Measurements from ENCODE around the gene OR51E1.
A peak's percentile ranks its signal among the peaks of the same experiment; 100 is the strongest.

OR51E1 gene

DNA sequence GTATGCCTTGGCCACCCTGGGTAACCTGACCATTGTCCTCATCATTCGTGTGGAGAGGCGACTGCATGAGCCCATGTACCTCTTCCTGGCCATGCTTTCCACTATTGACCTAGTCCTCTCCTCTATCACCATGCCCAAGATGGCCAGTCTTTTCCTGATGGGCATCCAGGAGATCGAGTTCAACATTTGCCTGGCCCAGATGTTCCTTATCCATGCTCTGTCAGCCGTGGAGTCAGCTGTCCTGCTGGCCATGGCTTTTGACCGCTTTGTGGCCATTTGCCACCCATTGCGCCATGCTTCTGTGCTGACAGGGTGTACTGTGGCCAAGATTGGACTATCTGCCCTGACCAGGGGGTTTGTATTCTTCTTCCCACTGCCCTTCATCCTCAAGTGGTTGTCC is 3.9 kb upstream of the OR51E1 start:
- Mint-ChIP-seq H3K4me1 (no peaks in the 10 kb centered on the region), H3K27me3 (peaks cover 19% of the 10 kb centered on the region), H3K9me3 (no peaks in the 10 kb centered on the region), H3K27ac (no peak overlapping the region), H3K4me3 (no peak overlapping the region)
- no peak for ATAC-seq
- no peak for DNase-seq

DNA sequence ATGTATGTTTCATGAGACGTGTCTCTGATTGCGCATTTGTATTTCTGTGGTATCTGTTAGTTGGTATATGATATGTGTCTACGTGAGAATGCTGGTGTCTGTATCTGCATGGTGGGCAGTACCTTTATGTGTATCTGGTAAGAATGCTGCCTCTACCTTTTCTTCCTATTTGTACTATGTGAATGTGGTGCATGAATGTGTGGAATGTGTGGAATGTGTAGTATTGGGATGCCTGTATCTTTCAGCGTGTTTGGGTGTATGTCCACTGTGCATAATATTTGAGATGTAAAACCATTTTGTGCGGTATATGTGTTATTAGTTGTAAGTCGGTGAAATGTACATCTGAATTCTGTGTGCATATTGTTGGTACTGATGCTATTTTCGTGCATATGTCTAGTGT is 2.3 kb upstream of the OR51E1 start:
- H3K4me1 Mint-ChIP-seq = no peaks in the 10 kb centered on the region
- no peaks in the 10 kb centered on the region for H3K9me3 Mint-ChIP-seq
- no peak for ATAC-seq
- no peak overlapping the region for H3K4me3 Mint-ChIP-seq
- no peak for DNase-seq
- H3K27me3 Mint-ChIP-seq = peaks cover 19% of the 10 kb centered on the region
- no peak overlapping the region for H3K27ac Mint-ChIP-seq

DNA sequence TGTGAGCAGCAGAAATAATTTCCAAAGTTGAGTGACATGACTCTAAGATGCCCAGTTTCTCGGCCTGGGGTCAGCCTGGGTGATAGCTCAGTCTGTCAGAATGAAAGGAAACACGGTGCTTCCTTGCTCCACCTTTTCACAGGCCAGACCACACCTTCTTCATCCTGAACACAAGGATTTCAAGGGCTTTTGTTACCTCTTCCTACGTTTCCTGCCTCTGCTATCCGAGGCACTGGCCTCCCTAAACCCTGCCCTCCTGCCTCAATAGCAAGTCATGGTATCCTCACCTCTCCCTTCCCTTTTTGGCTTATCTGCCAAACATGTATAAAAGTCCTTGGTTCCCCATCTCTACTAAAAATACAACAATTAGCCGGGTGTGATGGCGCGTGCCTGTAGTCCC is 1.7 kb upstream of the OR51E1 start:
- Mint-ChIP-seq H3K9me3 (no peaks in the 10 kb centered on the region), H3K4me1 (no peaks in the 10 kb centered on the region), H3K27ac (no peak overlapping the region), H3K27me3 (peaks cover 19% of the 10 kb centered on the region), H3K4me3 (no peak overlapping the region)
- ATAC-seq (no peak), DNase-seq (no peak)

DNA sequence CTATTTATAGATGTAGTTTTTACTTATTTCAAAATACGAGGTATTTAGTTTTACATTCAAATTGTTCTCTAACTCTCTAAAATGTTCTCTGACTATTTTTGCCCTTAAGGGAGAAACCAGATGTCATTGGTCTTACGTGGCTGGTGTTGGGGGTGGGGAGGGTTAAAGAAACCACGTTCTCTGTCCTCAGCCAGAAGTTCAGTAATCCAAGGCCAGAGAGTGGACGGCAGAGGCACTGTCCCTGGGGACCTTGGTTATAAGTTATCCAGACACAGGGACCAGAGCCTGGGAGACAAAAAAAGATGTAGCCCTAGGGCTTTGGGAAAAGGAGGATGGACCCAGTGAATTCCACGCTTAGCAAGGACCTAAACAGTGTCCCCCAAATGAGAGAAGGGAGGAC is 706 bp upstream of the OR51E1 start:
- H3K9me3 Mint-ChIP-seq = no peaks in the 10 kb centered on the region
- H3K27ac Mint-ChIP-seq = no peak overlapping the region
- DNase-seq (no peak), ATAC-seq (no peak)
- peaks cover 19% of the 10 kb centered on the region for H3K27me3 Mint-ChIP-seq
- no peak overlapping the region for H3K4me3 Mint-ChIP-seq
- no peaks in the 10 kb centered on the region for H3K4me1 Mint-ChIP-seq

DNA sequence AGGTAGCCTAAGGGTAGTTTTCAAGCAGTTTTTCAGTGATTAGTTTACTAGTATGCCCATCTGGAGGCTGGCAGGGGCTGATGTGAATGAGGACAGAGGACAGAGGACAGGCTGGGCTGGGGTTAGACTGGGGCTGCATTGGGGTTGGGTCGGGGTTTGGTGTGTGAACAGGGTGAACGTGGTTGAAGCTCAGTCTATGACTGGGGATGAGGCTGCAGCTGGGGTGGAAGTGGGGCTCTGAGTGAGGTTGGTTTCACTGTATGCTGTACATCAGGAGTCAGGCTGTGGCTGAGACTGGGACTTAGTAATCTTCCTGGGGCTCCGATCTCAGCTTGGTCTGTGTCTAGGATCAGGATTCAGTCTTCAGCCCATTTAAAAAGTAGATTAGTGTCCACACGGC is 451 bp downstream of the OR51E1 start:
- DNase-seq (no peak), ATAC-seq (peak; percentile 18)
- H3K27ac Mint-ChIP-seq = no peak overlapping the region
- peaks cover 19% of the 10 kb centered on the region for H3K27me3 Mint-ChIP-seq
- H3K4me3 Mint-ChIP-seq = no peak overlapping the region
- H3K9me3 Mint-ChIP-seq = no peaks in the 10 kb centered on the region
- no peaks in the 10 kb centered on the region for H3K4me1 Mint-ChIP-seq

DNA sequence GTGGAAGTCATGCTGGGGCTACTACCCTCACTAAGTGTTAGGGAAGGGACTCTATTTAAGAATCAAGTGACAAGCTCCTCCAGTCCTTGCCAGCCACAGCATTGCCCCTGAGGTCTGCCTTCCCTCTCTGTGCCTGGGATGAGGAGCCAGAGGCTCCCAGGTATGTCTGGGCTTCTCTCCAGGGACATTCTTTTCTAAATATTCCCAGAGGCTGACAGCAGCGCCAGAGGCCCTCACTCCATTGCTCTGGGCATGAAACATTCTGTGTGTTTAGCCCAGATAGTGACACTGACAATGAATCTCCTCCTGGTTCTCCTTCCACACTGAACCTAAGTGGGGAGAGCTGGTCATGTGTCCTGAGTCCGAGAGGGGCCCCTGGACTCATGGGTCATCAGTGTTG is 2.2 kb downstream of the OR51E1 start:
- peak overlapping the region in 1 of 2 donors; percentile 4 for H3K27ac Mint-ChIP-seq
- ATAC-seq (no peak), DNase-seq (no peak)
- H3K4me3 Mint-ChIP-seq = no peak overlapping the region
- peaks cover 19% of the 10 kb centered on the region for H3K27me3 Mint-ChIP-seq
- no peaks in the 10 kb centered on the region for H3K9me3 Mint-ChIP-seq
- H3K4me1 Mint-ChIP-seq = no peaks in the 10 kb centered on the region

DNA sequence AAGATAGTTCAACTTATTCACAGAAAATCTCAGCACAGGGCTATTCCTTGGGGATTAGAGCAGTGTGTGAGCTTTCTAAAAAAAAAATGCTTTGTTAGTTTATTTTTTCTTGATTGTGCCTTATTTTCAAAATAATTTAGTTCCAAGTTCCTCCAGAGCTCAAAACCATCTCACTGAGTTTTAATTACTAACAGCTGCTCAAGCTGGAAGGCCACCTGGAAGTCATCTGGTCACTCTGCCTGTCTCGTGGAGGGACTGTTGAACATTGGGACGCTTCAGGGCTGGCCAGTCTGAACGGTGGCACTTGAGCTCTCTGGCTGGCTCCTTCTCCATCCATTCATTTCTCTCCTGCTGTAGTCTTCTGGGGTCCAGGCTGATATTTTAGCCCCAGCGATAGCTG is 4.0 kb downstream of the OR51E1 start:
- peaks cover 11% of the 10 kb centered on the region for H3K27me3 Mint-ChIP-seq
- H3K9me3 Mint-ChIP-seq = peaks cover 0 to 3% of the 10 kb centered on the region in 2 donors
- DNase-seq (no peak), ATAC-seq (no peak)
- no peaks in the 10 kb centered on the region for H3K4me1 Mint-ChIP-seq
- H3K27ac Mint-ChIP-seq = no peak overlapping the region
- H3K4me3 Mint-ChIP-seq = no peak overlapping the region

DNA sequence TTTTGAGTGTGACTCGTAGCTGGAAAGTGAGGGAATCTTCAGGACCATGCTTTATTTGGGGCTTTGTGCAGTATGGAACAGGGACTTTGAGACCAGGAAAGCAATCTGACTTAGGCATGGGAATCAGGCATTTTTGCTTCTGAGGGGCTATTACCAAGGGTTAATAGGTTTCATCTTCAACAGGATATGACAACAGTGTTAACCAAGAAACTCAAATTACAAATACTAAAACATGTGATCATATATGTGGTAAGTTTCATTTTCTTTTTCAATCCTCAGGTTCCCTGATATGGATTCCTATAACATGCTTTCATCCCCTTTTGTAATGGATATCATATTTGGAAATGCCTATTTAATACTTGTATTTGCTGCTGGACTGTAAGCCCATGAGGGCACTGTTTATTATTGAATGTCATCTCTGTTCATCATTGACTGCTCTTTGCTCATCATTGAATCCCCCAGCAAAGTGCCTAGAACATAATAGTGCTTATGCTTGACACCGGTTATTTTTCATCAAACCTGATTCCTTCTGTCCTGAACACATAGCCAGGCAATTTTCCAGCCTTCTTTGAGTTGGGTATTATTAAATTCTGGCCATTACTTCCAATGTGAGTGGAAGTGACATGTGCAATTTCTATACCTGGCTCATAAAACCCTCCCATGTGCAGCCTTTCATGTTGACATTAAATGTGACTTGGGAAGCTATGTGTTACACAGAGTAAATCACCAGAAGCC is 11.0 kb downstream of the OR51E1 start:
- Mint-ChIP-seq H3K4me3 (no peak overlapping the region), H3K27ac (no peak overlapping the region), H3K27me3 (no peaks in the 10 kb centered on the region), H3K4me1 (peaks cover 6% of the 10 kb centered on the region), H3K9me3 (peaks cover 0 to 8% of the 10 kb centered on the region in 2 donors)
- ATAC-seq (peak; percentile 20), DNase-seq (no peak)

DNA sequence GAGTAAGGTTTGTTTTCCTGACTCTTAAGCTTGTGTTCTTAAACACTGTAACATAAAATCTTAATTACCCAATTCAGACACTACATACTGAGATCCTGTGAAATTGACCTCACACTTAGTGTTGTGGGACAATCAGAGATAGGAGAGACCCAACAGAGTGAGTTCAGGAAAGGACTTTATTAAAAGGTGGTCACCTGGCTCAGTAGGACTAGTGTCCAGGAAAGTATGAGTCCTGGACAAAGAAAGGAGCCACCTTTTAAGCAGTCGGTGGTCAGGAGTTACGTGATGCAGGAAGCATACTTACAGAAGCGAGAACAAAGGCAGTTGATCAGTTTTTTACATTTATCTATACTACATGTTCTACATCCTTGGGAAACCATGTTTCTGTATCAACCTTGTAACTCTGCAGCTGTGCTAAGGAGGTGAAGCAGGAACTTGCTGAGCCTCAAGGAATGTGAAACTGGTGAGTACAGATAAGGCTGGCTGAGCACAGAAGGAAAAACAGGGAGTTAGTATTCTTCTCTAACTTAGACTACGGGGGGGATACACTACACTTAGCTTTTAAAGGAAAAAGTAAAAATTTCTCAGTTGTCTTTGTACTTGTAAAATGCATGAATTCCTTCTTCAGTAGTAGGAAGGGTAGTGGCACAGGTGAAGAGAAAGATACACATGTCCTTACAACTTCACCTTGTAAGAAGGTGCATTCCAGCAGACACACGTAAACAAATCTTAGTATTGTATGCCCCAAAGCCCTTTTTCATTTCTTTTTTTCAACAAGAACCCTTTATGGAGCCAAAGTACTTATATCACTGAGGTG is 15.1 kb downstream of the OR51E1 start:
- Mint-ChIP-seq H3K27ac (no peak overlapping the region), H3K4me1 (peaks cover 6% of the 10 kb centered on the region), H3K27me3 (peaks cover 12% of the 10 kb centered on the region), H3K4me3 (no peak overlapping the region), H3K9me3 (no peaks in the 10 kb centered on the region)
- no peak for ATAC-seq
- DNase-seq = no peak

DNA sequence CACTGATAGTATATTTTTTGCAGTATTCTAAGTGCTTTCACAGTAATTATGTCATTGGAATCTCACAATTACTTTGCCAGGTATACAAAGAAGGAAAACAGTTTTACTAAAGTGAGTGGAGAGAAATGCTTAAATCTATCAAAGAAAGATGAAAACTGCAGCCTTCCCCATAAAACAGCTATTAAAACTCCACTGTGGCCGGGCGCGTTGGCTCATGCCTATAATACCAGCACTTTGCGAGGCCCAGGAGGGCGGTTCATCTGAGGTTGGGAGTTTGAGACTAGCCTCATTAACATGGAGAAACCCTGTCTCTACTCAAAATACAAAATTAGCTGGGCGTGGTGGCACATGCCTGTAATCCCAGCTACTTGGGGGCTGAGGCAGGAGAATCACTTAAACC is 19.1 kb downstream of the OR51E1 start:
- DNase-seq = no peak
- Mint-ChIP-seq H3K4me3 (no peak overlapping the region), H3K27ac (no peak overlapping the region), H3K4me1 (no peaks in the 10 kb centered on the region), H3K9me3 (no peaks in the 10 kb centered on the region), H3K27me3 (peaks cover 20% of the 10 kb centered on the region)
- ATAC-seq = no peak

DNA sequence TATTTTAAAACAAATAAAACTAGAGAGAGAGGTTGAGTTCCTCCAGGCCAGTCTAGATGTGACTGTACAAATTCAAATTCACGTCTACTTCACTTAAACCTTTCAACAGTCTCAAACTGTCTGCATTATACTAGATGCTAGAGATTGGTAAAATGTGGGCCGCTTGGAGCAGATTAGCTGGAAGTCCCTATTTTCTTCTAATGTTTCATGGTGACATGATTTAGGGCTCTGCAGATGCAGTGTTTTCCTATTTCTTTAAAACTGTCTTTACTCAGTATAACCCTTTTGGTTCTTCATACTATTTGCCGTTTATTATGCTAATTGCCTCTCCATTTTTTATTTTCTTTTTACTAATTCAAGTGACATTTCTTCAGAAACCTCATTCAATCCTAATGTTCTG is 20.4 kb downstream of the OR51E1 start:
- no peak for ATAC-seq
- no peak overlapping the region for H3K27ac Mint-ChIP-seq
- H3K4me1 Mint-ChIP-seq = no peaks in the 10 kb centered on the region
- peaks cover 20% of the 10 kb centered on the region for H3K27me3 Mint-ChIP-seq
- DNase-seq = no peak
- H3K4me3 Mint-ChIP-seq = no peak overlapping the region
- H3K9me3 Mint-ChIP-seq = no peaks in the 10 kb centered on the region

DNA sequence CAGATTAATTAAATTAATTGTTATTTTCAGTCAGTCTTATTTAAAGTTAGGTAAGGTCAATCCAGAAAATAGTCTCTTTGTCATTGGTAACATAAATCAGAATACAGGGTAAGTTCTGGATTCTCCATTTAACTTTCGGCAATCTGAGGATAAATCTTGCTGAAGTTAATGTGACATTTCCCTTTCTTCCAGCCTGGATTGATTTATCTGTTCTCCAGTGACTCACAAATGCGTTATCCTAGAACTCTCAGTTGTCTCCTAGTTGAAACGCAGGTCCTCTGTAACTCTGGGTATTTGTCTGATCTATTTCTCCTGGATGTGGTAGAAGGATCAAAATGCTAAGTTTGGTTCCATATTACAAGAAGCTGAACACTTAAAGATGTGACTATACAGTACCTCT is 21.0 kb downstream of the OR51E1 start:
- DNase-seq = no peak

DNA sequence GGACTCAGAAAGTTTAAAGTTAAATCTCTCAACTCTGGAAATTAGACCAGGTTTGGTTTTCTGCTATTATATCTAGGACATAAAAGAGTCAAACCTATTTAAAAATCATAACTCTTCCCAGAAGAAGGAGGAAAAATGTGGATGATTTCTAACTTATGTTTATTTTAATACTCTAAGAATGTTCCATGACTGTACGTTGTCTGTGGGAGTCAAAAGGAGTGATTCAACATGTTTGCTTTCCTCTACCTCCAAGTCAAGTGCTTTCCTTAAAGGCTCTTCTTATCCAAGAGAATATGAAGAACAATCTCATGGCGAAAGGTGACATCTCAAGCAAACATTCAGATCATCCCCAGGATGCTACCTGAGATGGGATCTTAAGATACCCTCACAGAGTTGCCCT is 21.6 kb downstream of the OR51E1 start:
- no peaks in the 10 kb centered on the region for H3K9me3 Mint-ChIP-seq
- ATAC-seq = no peak
- no peak for DNase-seq
- H3K27ac Mint-ChIP-seq = no peak overlapping the region
- no peak overlapping the region for H3K4me3 Mint-ChIP-seq
- peaks cover 20% of the 10 kb centered on the region for H3K27me3 Mint-ChIP-seq
- no peaks in the 10 kb centered on the region for H3K4me1 Mint-ChIP-seq

More for the DNA sequence above, 21.0 kb downstream of the OR51E1 start:
- H3K4me3 Mint-ChIP-seq = no peak overlapping the region
- no peak overlapping the region for H3K27ac Mint-ChIP-seq
- H3K9me3 Mint-ChIP-seq = no peaks in the 10 kb centered on the region
- ATAC-seq = no peak
- no peaks in the 10 kb centered on the region for H3K4me1 Mint-ChIP-seq
- peaks cover 20% of the 10 kb centered on the region for H3K27me3 Mint-ChIP-seq

DNA sequence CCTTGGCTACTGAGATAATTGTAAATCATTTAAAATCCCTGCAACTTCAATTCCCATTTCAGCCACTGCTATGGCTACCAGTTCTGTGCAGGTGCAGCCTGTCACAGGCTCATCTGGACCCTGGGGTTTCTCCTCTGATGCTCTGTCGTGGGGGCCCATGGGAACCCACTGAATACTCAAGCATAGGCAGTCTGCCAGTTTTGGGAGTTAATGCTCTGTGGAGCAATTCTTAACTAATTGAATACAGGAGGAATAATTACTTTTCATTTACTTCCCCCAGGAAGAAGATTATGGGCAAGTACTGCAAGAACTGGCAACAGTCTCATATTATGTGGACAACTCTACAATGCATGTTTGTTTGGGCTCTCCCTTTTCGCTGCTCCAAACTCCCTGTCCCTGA is 28.0 kb downstream of the OR51E1 start:
- Mint-ChIP-seq H3K27ac (no peak overlapping the region), H3K9me3 (no peaks in the 10 kb centered on the region), H3K4me1 (no peaks in the 10 kb centered on the region), H3K27me3 (peaks cover 33% of the 10 kb centered on the region), H3K4me3 (no peak overlapping the region)
- no peak for DNase-seq
- no peak for ATAC-seq

DNA sequence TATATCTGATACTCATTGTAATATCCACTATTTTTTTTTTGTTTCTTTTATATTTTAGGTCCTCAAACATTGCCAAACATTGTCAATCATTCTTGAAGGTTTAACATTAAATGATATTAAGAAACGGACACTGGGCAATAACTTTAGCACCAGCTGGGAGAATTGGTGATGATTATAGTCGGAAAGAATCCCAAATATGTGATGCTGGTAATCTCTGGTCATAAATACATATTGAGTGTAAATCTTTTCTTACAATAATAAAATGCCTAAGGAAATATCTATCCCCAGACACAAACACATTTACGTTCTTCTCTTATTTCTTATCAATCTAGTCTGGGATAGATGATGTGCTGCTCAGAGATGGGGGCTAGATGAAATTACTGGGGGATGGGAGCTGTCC is 28.7 kb downstream of the OR51E1 start:
- Mint-ChIP-seq H3K27ac (no peak overlapping the region), H3K9me3 (no peaks in the 10 kb centered on the region), H3K4me3 (no peak overlapping the region), H3K4me1 (no peaks in the 10 kb centered on the region), H3K27me3 (peaks cover 32% of the 10 kb centered on the region)
- no peak for DNase-seq
- ATAC-seq = no peak

DNA sequence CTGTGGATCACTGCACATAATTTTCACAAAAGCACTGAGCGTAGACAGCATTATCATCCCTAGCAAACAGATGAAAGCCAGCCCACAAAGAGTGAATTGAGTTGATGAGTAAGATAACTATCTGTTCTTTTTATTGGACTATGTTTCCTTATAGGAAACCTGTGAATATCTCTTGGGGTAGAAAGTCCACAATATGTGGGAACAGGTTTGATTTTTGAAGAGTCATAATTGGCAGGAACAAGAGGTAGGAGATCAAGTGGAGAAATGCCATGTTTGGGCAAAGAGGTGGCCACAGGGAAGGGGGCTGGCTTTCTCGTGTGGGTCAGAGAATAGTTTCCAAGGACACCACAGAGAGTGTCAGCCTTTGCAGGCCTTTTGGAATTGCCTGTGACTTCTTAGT is 30.0 kb downstream of the OR51E1 start:
- DNase-seq (no peak), ATAC-seq (no peak)
- Mint-ChIP-seq H3K9me3 (no peaks in the 10 kb centered on the region), H3K4me1 (no peaks in the 10 kb centered on the region), H3K4me3 (no peak overlapping the region), H3K27ac (no peak overlapping the region), H3K27me3 (peaks cover 32% of the 10 kb centered on the region)

Measured in stimulated activated naive CD8-positive, alpha-beta T cell treated with anti-CD3 and anti-CD28 coated beads, Interleukin-15, amount 100 ng/mL, for 72 hours (primary cell).